C4-2B (cell line): ENCODE measurements around the gene UBE2A.

Experiments
- H3K27ac ChIP-seq: fragments of 450-650 bp; 2 replicates; pipeline ENCODE4 v1.5.1; 2017
- ZFX ChIP-seq: fragments of 450-650 bp; IDR thresholded peaks from 2 replicates; pipeline ENCODE4 v1.6.1; 2017
- TF ChIP-seq, protein P1 (sequence below): fragments of 450-650 bp; conservative IDR thresholded peaks from 2 replicates; pipeline ENCODE4 v1.5.1; 2017; ENCODE audit warnings: mild to moderate bottlenecking

Gene UBE2A

DNA sequence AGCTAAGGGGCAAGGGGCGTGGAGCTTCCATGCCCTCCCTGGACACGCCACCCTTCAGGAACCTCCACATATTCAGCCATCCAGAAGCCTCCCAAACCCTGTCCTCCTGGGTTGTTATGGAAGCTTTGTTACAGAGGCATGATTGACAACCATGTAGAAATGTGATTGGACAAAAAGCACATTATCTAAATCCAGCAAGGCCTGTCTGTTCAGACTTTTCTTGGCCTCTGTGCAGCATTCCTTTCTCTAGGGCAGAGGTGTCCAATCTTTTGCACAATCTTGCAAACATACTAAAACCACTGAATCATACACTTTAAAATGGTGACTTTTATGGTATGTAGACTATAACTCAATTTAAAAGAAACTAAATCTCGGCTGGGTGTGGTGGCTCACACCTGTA, 21.9 kb upstream of the UBE2A start:
- no peak overlapping the region for H3K27ac ChIP-seq
- TF ChIP-seq ZFX = no peak

DNA sequence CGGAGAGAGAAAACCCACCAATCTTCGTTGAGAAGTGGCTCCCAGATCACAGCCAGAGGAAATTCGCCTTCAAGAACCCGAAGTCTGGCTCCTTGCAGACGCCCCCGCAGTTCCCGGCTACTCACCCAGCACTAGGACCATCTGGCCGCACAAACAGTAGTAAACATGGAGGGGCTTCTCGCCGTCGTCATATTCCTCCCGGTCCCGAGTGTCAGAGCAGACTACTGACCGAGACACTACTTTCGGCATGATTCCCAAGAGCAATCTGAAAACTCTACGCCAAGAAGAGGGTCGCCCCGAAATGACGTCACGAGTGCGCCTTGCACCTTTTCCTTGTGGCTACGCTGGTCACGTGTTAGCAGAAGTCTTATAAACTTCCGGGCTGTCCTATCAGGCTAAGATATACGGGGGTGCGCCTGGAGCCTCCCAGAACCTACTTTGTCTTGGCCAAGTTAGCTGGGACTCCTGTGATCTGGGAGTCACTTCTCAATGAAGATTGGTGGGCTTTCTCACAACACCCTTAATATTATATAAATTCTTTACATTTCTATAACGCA, 9.2 kb upstream of the UBE2A start, which contains the start of gene STEEP1:
STEEP1 (minus strand) TSS at position 303 of the 557 bp plus-strand sequence; CDS start at position 249, 54 bp downstream.
- H3K27ac ChIP-seq = peak within 1 kb of the TSS; percentile 70
- TF ChIP-seq, protein P1, sequence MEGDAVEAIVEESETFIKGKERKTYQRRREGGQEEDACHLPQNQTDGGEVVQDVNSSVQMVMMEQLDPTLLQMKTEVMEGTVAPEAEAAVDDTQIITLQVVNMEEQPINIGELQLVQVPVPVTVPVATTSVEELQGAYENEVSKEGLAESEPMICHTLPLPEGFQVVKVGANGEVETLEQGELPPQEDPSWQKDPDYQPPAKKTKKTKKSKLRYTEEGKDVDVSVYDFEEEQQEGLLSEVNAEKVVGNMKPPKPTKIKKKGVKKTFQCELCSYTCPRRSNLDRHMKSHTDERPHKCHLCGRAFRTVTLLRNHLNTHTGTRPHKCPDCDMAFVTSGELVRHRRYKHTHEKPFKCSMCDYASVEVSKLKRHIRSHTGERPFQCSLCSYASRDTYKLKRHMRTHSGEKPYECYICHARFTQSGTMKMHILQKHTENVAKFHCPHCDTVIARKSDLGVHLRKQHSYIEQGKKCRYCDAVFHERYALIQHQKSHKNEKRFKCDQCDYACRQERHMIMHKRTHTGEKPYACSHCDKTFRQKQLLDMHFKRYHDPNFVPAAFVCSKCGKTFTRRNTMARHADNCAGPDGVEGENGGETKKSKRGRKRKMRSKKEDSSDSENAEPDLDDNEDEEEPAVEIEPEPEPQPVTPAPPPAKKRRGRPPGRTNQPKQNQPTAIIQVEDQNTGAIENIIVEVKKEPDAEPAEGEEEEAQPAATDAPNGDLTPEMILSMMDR = no peak
- TF ChIP-seq ZFX = no peak

DNA sequence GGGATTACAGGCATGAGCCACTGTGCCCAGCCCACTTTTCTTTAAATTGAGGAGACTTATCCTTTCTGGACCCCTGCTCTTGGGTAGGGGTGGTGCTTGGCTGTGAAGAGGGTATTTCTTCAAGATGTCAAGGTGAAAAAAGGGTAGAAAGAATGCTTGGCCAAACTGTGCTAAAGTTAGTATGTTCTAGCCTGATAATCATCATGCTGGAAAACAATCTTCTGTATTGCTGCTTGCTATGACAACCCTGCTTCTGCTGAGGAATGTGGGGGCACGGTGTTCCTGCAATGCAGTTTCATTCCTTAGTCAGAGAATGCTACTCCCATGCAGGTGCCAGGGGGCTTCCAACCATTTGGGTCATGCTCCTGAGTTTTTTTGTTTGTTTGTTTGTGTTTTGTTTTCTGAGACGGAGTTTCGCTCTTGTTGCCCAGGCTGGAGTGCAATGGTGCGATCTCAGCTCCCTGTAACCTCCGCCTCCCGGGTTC, 4.0 kb upstream of the UBE2A start:
- no peak overlapping the region for H3K27ac ChIP-seq
- TF ChIP-seq ZFX = no peak
- TF ChIP-seq, protein P1 = no peak

DNA sequence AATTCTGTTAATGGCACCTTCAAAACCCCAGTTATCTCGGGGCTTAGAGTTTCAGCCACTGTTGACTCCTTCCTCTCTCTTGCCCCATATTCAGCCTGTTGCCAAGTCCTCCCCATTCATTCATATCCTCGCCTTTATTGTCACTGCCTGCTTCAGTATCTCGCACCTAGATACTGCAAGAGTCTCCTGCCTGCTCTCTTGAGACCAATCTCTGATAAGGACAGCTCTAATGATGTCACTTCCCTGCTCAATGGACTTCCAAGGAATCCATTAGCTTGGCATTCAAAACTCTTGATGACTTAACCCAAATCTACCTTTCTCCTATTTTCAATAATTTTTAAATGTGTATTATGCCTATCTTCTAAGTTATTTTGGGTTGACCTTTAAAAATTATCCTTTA, 1.1 kb upstream of the UBE2A start:
- peak overlapping the region; percentile 90; the same call in 1 of the 2 replicates for H3K27ac ChIP-seq
- TF ChIP-seq, protein P1 = no peak
- TF ChIP-seq ZFX = no peak

DNA sequence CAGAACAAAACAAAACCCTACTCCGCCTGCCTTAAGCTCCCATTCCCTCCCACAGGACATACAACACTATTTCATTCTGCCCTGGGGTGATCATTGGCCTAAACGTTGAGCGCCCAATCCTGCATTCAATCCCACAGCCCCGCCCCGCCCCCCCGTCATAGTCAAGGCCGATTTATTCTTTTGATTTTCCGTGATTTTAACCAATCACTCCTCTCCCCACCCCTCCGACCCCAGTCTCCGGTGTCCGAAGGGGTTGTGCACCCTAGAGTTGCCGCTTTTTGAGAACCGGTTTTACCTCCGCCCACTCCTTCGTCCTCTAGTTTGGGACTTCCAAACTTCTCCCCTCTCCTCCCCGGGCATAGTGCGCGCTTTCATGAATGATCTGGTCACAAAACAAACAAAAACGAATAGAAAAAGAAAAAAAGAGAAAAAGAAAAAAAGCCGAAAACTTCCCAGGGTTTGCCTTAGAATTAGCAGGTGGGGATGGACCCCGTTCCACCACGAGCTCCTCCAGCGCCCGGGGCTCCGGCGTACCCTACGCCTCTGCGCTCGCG, 446 bp upstream of the UBE2A start:
- no peak for TF ChIP-seq ZFX
- H3K27ac ChIP-seq = peak overlapping the region; percentile 90

DNA sequence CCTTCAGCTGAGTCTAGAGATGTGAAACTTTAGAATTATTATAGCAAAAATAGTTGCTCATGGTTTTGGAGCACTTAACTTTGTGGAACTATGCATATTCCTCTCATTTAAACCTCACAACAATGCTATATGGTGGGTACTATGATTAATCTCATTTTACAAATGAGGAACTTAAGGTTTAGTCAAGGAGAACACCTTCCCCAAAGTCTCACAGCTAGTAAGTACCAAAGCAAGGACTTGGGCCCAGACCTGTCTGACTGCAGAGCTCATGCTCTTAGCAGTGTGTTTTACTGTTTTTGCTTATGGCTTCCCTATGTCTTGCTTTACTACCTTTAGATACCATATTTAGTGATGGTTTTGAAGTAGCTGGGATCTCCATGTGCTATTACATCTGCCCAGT, 5.1 kb downstream of the UBE2A start:
- no peak overlapping the region for H3K27ac ChIP-seq
- TF ChIP-seq ZFX = no peak
- TF ChIP-seq, protein P1 = no peak

DNA sequence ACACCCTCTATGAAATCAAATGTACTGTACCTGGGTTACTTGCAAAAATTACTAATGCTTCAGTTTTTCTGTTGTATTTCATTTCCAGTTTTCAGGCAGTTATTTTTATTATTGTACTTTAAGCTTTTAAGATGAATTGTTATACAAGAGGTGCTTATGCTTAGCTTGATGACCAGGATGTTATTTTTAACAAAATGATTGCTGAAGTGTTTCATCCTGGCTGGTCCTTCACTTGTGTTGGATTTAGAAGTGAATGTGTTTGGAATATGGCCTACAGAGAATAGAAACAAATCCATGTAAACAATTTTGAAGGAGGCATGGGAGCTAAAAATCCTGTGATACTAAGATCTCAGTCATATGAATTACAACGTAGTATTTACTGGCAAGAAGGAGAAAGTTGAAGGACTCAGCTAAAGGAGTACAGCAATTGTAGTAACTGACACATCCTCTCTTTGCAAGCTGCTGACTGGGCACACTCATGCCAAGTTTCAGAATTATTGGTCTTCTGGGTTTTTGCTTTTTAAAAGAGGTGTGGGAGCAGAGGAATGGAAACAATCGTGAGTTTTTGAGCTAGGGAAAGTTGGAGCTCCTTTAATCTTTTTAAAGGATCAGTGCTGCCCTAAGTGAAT, 9.2 kb downstream of the UBE2A start:
- no peak overlapping the region for H3K27ac ChIP-seq
- TF ChIP-seq ZFX = no peak
- TF ChIP-seq, protein P1 = no peak

DNA sequence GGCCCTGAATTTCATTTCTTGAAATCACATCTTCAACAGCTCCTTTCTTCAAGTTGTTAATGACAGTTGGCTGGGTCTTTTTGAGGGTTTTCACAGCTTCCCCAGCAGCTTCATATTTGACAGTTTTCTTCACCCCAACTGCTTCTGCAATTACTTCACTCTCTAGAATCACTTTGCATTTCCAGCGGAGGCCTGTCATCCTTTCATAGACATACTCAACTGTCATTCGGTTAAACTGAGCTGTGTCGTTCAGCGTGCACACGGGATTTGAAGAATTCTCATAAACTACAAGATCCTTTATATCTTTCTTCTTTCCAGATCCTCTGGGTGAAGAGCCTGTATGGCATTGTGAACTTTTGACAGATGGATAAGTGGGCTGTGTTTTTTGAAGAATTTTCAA, 15.4 kb downstream of the UBE2A start:
- no peak overlapping the region for H3K27ac ChIP-seq

More for the DNA sequence above, 15.4 kb downstream of the UBE2A start:
- no peak for TF ChIP-seq ZFX
- TF ChIP-seq, protein P1 = no peak
